RWPE1 (cell line): ENCODE measurements around the gene NXPH1.

Source experiments
- CTCF ChIA-PET: fragments of 350-600 bp; sonication (Branson Sonifier 250); formaldehyde crosslinking; extraction: SDS; loops from one replicate; lab custom pipeline; 2021; lab: Yijun Ruan, JAX
- POLR2A ChIA-PET: fragments of 400-600 bp; formaldehyde crosslinking; extraction: SDS; loops from one replicate; lab custom pipeline; 2020; ENCODE audit warnings: antibody characterized with exemption; ENCODE audit not compliant: low non-redundant PET; lab: Yijun Ruan, JAX
- DNase-seq: peaks from one replicate; pipeline ENCODE4 v3.0.0; 2012; ENCODE audit warnings: low spot score
- H3K27ac ChIP-seq: fragments of 450-650 bp; 2 replicates; pipeline ENCODE4 v1.5.1; 2017
- TF ChIP-seq, protein P1 (sequence below): fragments of 450-650 bp; conservative IDR thresholded peaks from 2 replicates; pipeline ENCODE4 v1.5.1; 2017; ENCODE audit warnings: low read depth, mild to moderate bottlenecking

Gene NXPH1

DNA sequence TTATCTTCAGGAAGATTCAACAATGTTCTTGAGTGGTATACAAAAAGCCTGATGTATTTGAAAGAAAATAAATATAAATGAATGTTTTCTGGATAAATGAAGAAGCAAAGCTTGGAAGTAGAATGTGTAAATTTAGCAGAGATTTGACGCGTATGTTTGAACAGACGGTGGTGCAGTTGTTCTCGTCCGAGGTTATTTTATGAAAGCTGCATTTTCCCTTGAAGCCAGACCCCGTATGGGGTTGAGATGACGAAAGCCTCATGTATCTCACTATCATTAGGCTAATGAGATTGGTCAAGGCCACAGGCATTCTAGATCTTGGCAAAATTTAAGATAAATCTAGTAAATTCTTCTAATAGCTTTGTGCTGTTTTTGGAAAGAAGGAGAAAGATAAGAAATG is 195.2 kb downstream of the NXPH1 start:
- no peak overlapping the region for H3K27ac ChIP-seq
- TF ChIP-seq, protein P1, sequence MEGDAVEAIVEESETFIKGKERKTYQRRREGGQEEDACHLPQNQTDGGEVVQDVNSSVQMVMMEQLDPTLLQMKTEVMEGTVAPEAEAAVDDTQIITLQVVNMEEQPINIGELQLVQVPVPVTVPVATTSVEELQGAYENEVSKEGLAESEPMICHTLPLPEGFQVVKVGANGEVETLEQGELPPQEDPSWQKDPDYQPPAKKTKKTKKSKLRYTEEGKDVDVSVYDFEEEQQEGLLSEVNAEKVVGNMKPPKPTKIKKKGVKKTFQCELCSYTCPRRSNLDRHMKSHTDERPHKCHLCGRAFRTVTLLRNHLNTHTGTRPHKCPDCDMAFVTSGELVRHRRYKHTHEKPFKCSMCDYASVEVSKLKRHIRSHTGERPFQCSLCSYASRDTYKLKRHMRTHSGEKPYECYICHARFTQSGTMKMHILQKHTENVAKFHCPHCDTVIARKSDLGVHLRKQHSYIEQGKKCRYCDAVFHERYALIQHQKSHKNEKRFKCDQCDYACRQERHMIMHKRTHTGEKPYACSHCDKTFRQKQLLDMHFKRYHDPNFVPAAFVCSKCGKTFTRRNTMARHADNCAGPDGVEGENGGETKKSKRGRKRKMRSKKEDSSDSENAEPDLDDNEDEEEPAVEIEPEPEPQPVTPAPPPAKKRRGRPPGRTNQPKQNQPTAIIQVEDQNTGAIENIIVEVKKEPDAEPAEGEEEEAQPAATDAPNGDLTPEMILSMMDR, result no peak
- ChIA-PET POLR2A (no interaction called here), CTCF (interaction anchor here (0.6 kb wide), 1 partner anchor 9 kb away, joined by 3 read pairs; no protein-coding TSS in a partner anchor)
- no peak for DNase-seq

DNA sequence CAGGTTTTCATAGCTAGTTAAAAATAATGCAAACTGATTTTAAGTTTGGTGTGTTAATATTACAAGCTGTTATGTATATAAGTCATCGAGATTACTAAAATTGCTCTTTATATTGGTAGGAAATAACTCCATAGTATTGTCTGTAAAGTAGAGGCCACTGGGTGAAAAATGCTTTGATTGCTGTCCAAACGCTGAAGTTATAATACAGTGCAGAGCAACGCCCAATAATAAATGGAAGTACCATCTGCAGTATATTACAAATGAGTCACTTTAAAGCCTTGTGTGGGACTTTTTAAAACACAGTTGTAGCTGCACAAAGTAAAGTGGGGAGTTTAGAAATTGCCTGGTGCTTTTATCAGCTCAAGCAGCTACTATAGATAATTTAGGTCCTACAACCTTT is 196.1 kb downstream of the NXPH1 start:
- DNase-seq, result no peak
- ChIA-PET POLR2A (no interaction called here), CTCF (interaction anchor here (0.6 to 0.7 kb wide), 2 partner anchors 124 to 1629 kb away, joined by 3 to 4 read pairs; no protein-coding TSS in a partner anchor)
- TF ChIP-seq, protein P1, result no peak
- no peak overlapping the region for H3K27ac ChIP-seq

DNA sequence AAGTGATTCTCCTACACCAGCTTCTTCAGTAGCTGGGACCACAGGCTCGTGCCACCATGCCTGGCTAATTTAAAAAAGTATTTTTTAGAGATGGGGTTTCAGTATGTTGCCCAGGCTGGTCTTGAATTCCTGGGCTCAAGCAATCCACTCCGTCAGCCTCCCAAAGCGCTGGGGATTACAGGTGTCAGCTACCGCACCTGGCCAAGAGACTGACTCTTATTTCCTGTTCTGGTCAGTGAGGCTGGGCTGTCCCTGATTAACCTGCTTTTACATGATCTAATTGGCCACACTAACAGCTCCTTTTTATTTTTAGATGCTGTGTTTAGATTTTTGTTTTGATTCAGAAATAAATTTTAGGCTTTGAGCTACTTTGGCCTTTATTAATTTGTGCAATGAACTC is 203.9 kb downstream of the NXPH1 start:
- DNase-seq, result no peak
- TF ChIP-seq, protein P1, result no peak
- POLR2A ChIA-PET, result no interaction called here
- H3K27ac ChIP-seq, result no peak overlapping the region
- CTCF ChIA-PET, result interaction anchor here (0.6 to 0.7 kb wide), 2 partner anchors 9 to 940 kb away, joined by 3 to 4 read pairs; no protein-coding TSS in a partner anchor

DNA sequence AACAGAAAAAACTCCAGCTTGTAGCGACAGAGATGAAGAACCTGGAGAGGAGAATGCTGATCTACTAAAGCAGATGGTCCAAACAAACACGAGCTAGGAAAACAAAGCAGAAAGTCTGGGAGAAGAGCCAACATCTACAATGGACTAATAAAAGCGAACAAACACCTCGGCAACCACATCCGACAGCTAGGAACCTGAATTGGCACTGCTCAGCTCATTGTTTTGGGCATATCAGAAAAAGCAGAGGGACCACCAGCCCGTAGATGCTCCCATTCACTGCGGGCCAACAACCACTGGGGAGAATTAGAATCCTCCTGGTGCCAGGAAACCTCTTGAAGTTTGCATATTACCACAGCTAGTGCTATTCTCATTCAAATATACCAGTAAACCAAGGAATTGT is 204.7 kb downstream of the NXPH1 start:
- ChIA-PET POLR2A (no interaction called here), CTCF (interaction anchor here (0.7 kb wide), 1 partner anchor 940 kb away, joined by 4 read pairs; no protein-coding TSS in a partner anchor)
- TF ChIP-seq, protein P1, result no peak
- no peak overlapping the region for H3K27ac ChIP-seq
- no peak for DNase-seq

DNA sequence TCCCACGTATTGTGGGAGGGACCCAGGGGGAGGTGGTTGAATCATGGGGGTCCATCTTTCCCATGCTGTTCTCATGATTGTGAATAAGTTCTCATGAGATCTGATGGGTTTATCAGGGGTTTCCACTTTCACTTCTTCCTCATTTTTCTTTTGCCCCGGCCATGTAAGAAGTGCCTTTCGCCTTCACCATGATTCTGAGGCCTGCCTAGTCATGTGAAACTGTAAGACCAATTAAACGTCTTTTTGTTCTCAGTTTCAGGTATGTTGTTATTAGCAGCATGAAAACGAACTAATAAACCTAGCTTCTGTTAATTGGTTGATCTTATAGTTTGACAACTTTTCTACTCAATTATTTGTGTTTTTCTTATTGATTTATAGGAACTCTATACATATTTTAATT is 206.3 kb downstream of the NXPH1 start:
- CTCF ChIA-PET, result interaction anchor here (0.9 kb wide), 1 partner anchor 14 kb away, joined by 3 read pairs; no protein-coding TSS in a partner anchor
- no peak for DNase-seq
- POLR2A ChIA-PET, result no interaction called here
- H3K27ac ChIP-seq, result no peak overlapping the region
- TF ChIP-seq, protein P1, result no peak

DNA sequence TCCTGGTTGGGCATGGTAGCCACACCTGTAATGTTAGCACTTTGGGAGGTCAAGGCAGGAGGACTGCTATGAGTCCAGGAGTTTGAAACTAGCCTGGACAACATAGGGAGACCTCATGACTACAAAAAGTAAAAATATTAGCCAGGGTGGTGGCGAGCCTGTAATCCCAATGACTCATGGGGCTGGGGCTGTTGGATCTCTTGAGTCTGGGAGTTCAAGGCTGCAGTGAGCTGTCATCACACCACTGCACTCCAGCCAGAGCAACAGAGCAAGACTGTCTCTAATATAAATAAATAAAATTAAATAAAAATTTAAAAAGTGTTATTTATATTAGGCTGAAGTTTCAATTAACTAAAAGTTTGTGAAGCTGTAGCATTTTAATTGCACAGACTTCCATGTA is 207.3 kb downstream of the NXPH1 start:
- ChIA-PET CTCF (interaction anchor here (0.9 kb wide), 1 partner anchor 13 kb away, joined by 3 read pairs; no protein-coding TSS in a partner anchor), POLR2A (no interaction called here)
- TF ChIP-seq, protein P1, result no peak
- no peak for DNase-seq
- no peak overlapping the region for H3K27ac ChIP-seq
